Measurements from ENCODE around the gene NRCAM. TPM values are rescaled to one million over a fixed set of nuclear protein-coding genes. Genes with fewer than 3 reads are reported as not detected.

NRCAM gene
- total RNA-seq, 1 experiment from 2014 or later, result 1.1 TPM

- Mint-ChIP-seq H3K36me3 (ENCODE audit: insufficient read depth, unreplicated experiment) (no peaks in the 10 kb centered on the region), H3K9me3 (ENCODE audit: unreplicated experiment) (peaks cover 7% of the 10 kb centered on the region), H3K4me3 (ENCODE audit: unreplicated experiment) (no peak overlapping the region), H3K4me1 (ENCODE audit: insufficient read depth, unreplicated experiment) (no peaks in the 10 kb centered on the region), H3K27ac (ENCODE audit: low read depth, unreplicated experiment) (no peak overlapping the region), H3K27me3 (ENCODE audit: insufficient read depth, unreplicated experiment) (no peaks in the 10 kb centered on the region)
- intact Hi-C loops (cut with micrococcal nuclease), result no loop called here
- no peak for DNase-seq (ENCODE audit: unreplicated experiment)
- ChIA-PET CTCF (interaction anchor here (0.6 to 0.8 kb wide), 3 partner anchors 8 to 166 kb away, joined by 3 read pairs; no protein-coding TSS in a partner anchor), POLR2A (no interaction called here)
- no TSS peak for BruUV-seq (replicated peaks)
- no peak for TF ChIP-seq CTCF (IDR thresholded peaks at IDR 0.05; ENCODE audit: unreplicated experiment)
Observed at GRCh38 chr7:108257954-108258353, 198.3 kb downstream of the NRCAM start.

- Mint-ChIP-seq H3K4me1 (ENCODE audit: insufficient read depth, unreplicated experiment) (no peaks in the 10 kb centered on the region), H3K36me3 (ENCODE audit: insufficient read depth, unreplicated experiment) (no peaks in the 10 kb centered on the region), H3K27me3 (ENCODE audit: insufficient read depth, unreplicated experiment) (no peaks in the 10 kb centered on the region), H3K4me3 (ENCODE audit: unreplicated experiment) (no peak overlapping the region), H3K27ac (ENCODE audit: low read depth, unreplicated experiment) (no peak overlapping the region), H3K9me3 (ENCODE audit: unreplicated experiment) (peaks cover 2% of the 10 kb centered on the region)
- no peak for DNase-seq (ENCODE audit: unreplicated experiment)
- BruUV-seq (replicated peaks), result no TSS peak
- ChIA-PET POLR2A (no interaction called here), CTCF (no interaction called here)
- TF ChIP-seq CTCF (IDR thresholded peaks at IDR 0.05; ENCODE audit: unreplicated experiment), result no peak
- intact Hi-C loops (cut with micrococcal nuclease), result no loop called here
Observed at GRCh38 chr7:108254259-108254658, 202.0 kb downstream of the NRCAM start.

GRCh38 chr7:108253275-108254044, 202.8 kb downstream of the NRCAM start:
- Mint-ChIP-seq H3K27ac (ENCODE audit: low read depth, unreplicated experiment) (no peak overlapping the region), H3K9me3 (ENCODE audit: unreplicated experiment) (no peaks in the 10 kb centered on the region), H3K27me3 (ENCODE audit: insufficient read depth, unreplicated experiment) (no peaks in the 10 kb centered on the region), H3K4me1 (ENCODE audit: insufficient read depth, unreplicated experiment) (no peaks in the 10 kb centered on the region), H3K4me3 (ENCODE audit: unreplicated experiment) (no peak overlapping the region), H3K36me3 (ENCODE audit: insufficient read depth, unreplicated experiment) (no peaks in the 10 kb centered on the region)
- DNase-seq (ENCODE audit: unreplicated experiment), result peak; percentile 28
- no TSS peak for BruUV-seq (replicated peaks)
- no peak for TF ChIP-seq CTCF (IDR thresholded peaks at IDR 0.05; ENCODE audit: unreplicated experiment)
- intact Hi-C loops (cut with micrococcal nuclease), result no loop called here
- CTCF ChIA-PET, result no interaction called here
- POLR2A ChIA-PET, result no interaction called here

- ChIA-PET CTCF (interaction anchor here (0.7 kb wide), 1 partner anchor 25 kb away, joined by 3 read pairs; no protein-coding TSS in a partner anchor), POLR2A (interaction anchor here (0.7 kb wide), 1 partner anchor 30 kb away, joined by 3 read pairs; no protein-coding TSS in a partner anchor)
- no peak for DNase-seq (ENCODE audit: unreplicated experiment)
- Mint-ChIP-seq H3K27me3 (ENCODE audit: insufficient read depth, unreplicated experiment) (no peaks in the 10 kb centered on the region), H3K27ac (ENCODE audit: low read depth, unreplicated experiment) (no peak overlapping the region), H3K36me3 (ENCODE audit: insufficient read depth, unreplicated experiment) (no peaks in the 10 kb centered on the region), H3K4me3 (ENCODE audit: unreplicated experiment) (no peak overlapping the region), H3K9me3 (ENCODE audit: unreplicated experiment) (no peaks in the 10 kb centered on the region), H3K4me1 (ENCODE audit: insufficient read depth, unreplicated experiment) (peaks cover 6% of the 10 kb centered on the region)
- intact Hi-C loops (cut with micrococcal nuclease), result no loop called here
- TF ChIP-seq CTCF (IDR thresholded peaks at IDR 0.05; ENCODE audit: unreplicated experiment), result no peak
- no TSS peak for BruUV-seq (replicated peaks)
Observed at GRCh38 chr7:108252177-108252576, 204.1 kb downstream of the NRCAM start.

All from MCF 10A (cell line).